ENCODE results near the gene ATP8B1.

DNA sequence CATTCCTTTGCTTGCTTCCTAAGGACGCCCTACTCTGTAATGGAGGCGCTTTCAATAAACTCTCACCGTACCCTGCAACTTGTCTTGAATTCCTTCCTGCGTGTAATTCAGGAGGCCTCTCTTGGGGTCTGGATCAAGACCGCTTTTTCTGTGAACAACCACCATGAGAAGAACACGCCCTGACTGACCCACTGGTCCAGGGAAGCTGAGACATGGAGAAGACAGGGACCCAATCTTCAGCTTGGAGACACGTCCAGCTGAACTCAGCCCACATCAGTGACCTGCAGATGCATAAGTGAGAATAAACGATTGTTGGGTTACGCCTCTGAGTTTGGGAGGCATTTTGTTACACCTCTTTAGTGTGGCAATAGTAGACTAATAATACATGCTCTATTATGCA is 173.7 kb downstream of the ATP8B1 start:
- TF ChIP-seq, protein P1, sequence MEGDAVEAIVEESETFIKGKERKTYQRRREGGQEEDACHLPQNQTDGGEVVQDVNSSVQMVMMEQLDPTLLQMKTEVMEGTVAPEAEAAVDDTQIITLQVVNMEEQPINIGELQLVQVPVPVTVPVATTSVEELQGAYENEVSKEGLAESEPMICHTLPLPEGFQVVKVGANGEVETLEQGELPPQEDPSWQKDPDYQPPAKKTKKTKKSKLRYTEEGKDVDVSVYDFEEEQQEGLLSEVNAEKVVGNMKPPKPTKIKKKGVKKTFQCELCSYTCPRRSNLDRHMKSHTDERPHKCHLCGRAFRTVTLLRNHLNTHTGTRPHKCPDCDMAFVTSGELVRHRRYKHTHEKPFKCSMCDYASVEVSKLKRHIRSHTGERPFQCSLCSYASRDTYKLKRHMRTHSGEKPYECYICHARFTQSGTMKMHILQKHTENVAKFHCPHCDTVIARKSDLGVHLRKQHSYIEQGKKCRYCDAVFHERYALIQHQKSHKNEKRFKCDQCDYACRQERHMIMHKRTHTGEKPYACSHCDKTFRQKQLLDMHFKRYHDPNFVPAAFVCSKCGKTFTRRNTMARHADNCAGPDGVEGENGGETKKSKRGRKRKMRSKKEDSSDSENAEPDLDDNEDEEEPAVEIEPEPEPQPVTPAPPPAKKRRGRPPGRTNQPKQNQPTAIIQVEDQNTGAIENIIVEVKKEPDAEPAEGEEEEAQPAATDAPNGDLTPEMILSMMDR (IDR thresholded peaks at IDR 0.05): no peak
- no peak for TF ChIP-seq POLR2A (IDR thresholded peaks at IDR 0.05)
- TF ChIP-seq EP300 (IDR thresholded peaks at IDR 0.05): no peak

All from stomach (tissue), 4 donors.